Endothelial cell of umbilical vein (primary cell): Measurements from ENCODE around the gene TCP10L. TPM values are rescaled to one million over a fixed set of nuclear protein-coding genes. Genes with fewer than 3 reads are reported as not detected.

Experiments
- BruUV-seq: library from RNA; stranded (reverse); fragments of 400-500 nt; replicated peaks from 2 replicates; lab custom pipeline; 2021; lab: Mats Ljungman, UMichigan
- CTCF ChIA-PET: fragments of 300-600, 350-600 bp; sonication (Branson Sonifier 250); formaldehyde crosslinking; loops from one replicate; lab custom pipeline; 2021; ENCODE audit warnings: antibody characterized with exemption, inconsistent platforms; lab: Charles Lee
- POLR2A ChIA-PET: fragments of 300-600, 350-600 bp; sonication (Branson Sonifier 250); formaldehyde crosslinking; loops from one replicate; lab custom pipeline; 2021; ENCODE audit warnings: antibody characterized with exemption, inconsistent platforms; lab: Charles Lee
- DNase-seq: peaks from one replicate; pipeline ENCODE4 v3.0.0-alpha.2; 2011; ENCODE audit warnings: low read depth, low spot score
- FAIRE-seq: peaks from 2 replicates; lab custom pipeline; 2011; peaks lifted over from hg19 to GRCh38; lab: Jason Lieb, UNC
- H2AFZ ChIP-seq: 2 replicates; pipeline ENCODE4 v1.6.0; 2012; ENCODE audit warnings: low read depth, low read length, control low read depth, inconsistent platforms
- H3K27ac ChIP-seq: 2 replicates; pipeline ENCODE4 v1.5.1; 2011; ENCODE audit warnings: low read depth, mild to moderate bottlenecking, control low read depth, low read length, moderate library complexity; ENCODE audit not compliant: insufficient read depth
- H3K27me3 ChIP-seq, 2 experiments: 2 replicates each; pipeline versions ENCODE4 v1.6.0 to v1.6.1; 2011; ENCODE audit warnings: low read length in 2 of 2, mixed read lengths in 1 of 2; ENCODE audit not compliant: control insufficient read depth in 2 of 2, insufficient read depth in 2 of 2
- H3K36me3 ChIP-seq, 2 experiments: 2 replicates in 1 of 2; 3 replicates in 1 of 2; pipeline ENCODE4 v1.5.1; 2011; ENCODE audit warnings: low read length in 2 of 2, mild to moderate bottlenecking in 1 of 2, moderate library complexity in 1 of 2; ENCODE audit not compliant: control insufficient read depth in 2 of 2, insufficient read depth in 2 of 2; ENCODE audit errors: extremely low read depth in 1 of 2
- H3K4me1 ChIP-seq: 3 replicates; pipeline ENCODE4 v1.5.1; 2011; ENCODE audit warnings: mild to moderate bottlenecking, low read length; ENCODE audit not compliant: control insufficient read depth, insufficient read depth; ENCODE audit errors: extremely low read depth
- H3K4me2 ChIP-seq: 2 replicates; pipeline ENCODE4 v1.6.1; 2011; ENCODE audit warnings: low read length, control low read depth, mixed read lengths; ENCODE audit not compliant: insufficient read depth
- H3K4me3 ChIP-seq, 3 experiments: fragments of 200-600 bp in 1 of 3; sonication (generic), shearing (Covaris generic) in 1 of 3; replicated peaks in 1 of 3; 2 replicates each; pipeline ENCODE4 v1.5.1; 2011 to 2016; ENCODE audit warnings: control low read depth in 3 of 3, low read length in 3 of 3, mild to moderate bottlenecking in 2 of 3, inconsistent platforms in 1 of 3, low read depth in 1 of 3, moderate library complexity in 1 of 3; ENCODE audit not compliant: insufficient read depth in 1 of 3
- H3K79me2 ChIP-seq: 2 replicates; pipeline ENCODE4 v1.6.0; 2012; ENCODE audit warnings: low read length, inconsistent platforms; ENCODE audit not compliant: control insufficient read depth, insufficient read depth
- H3K9ac ChIP-seq: replicated peaks from 2 replicates; pipeline ENCODE3; 2011; ENCODE audit warnings: low read length, control low read depth; ENCODE audit not compliant: insufficient read depth; ENCODE audit errors: extremely low read depth
- H3K9me1 ChIP-seq: replicated peaks from 3 replicates; pipeline ENCODE4 v1.6.0; 2011; ENCODE audit warnings: mild to moderate bottlenecking, low read length; ENCODE audit not compliant: control insufficient read depth, insufficient read depth; ENCODE audit errors: extremely low read depth
- H3K9me3 ChIP-seq: replicated peaks from 2 replicates; pipeline ENCODE4 v1.5.1; 2012; ENCODE audit warnings: low read length, inconsistent platforms; ENCODE audit not compliant: control insufficient read depth, insufficient read depth
- H4K20me1 ChIP-seq: replicated peaks from 2 replicates; pipeline ENCODE3; 2011; ENCODE audit warnings: mild to moderate bottlenecking, low read length; ENCODE audit not compliant: control insufficient read depth, insufficient read depth; ENCODE audit errors: extremely low read depth
- CTCF ChIP-seq, 2 donors: IDR thresholded peaks; 1 replicate in 1 of 2; 2 replicates in 1 of 2; pipeline ENCODE4 v1.5.1; 2011; ENCODE audit warnings: low read length in 2 of 2, mild to moderate bottlenecking in 2 of 2, moderate library complexity in 2 of 2, control low read depth in 1 of 2, inconsistent platforms in 1 of 2, low read depth in 1 of 2; ENCODE audit not compliant: insufficient read depth in 1 of 2; ENCODE audit errors: extremely low read depth in 1 of 2
- MYC ChIP-seq: IDR thresholded peaks from one replicate; pipeline ENCODE4 v1.6.1; 2011; ENCODE audit warnings: mild to moderate bottlenecking, low read depth, low read length
- dilution Hi-C: fragments of 300-500 bp; cut with MboI; formaldehyde crosslinking; loops from one replicate; pipeline ENCODE4 v1.15.0; 2019; ENCODE audit warnings: low sequenced_read_pairs; ENCODE audit not compliant: extremely low pct_ligation_motif_present
- intact Hi-C: fragments of 100-400 bp; cut with micrococcal nuclease; formaldehyde crosslinking; loops from one replicate; pipeline ENCODE4 v1.10.0; 2022
- polyA plus RNA-seq, 4 experiments: library from polyadenylated mRNA; depleted of rRNA in 3 of 4; stranded (reverse) in 3 of 4; unstranded in 1 of 4; fragments of >200 nt; gene quantifications; 2 replicates each; pipeline versions ENCODE4 v1.2.1 to v1.2.3, GENCODE V29; 2011 to 2012; ENCODE audit warnings: missing spikeins in 1 of 4
- total RNA-seq: library from RNA; stranded (reverse); gene quantifications from 2 replicates; pipeline ENCODE4 v1.2.3, GENCODE V29; 2021

Gene TCP10L
- total and polyA plus RNA-seq, 2 donors (not counting 3 experiments of a cell fraction or from before 2014, with no cell fraction given) = 0.07 TPM; not detected in 1

- intact Hi-C loops = loop anchor here (2.0 to 5.0 kb wide), 3 partner anchors 23 to 225 kb away; no protein-coding TSS in a partner anchor
- DNase-seq = no peak
These were observed 17.7 kb downstream of the TCP10L start for GRCh38 chr21:32567626-32568025.

More at GRCh38 chr21:32567626-32568025, 17.7 kb downstream of the TCP10L start:
- Histone ChIP-seq H3K4me1 (peaks cover 12% of the 10 kb centered on the region), H3K9me1 (no peaks in the 10 kb centered on the region), H3K27me3 (no peaks in the 10 kb centered on the region), H3K79me2 (no peaks in the 10 kb centered on the region), H2AFZ (no peak overlapping the region), H3K4me3 (no peak overlapping the region), H3K36me3 (no peaks in the 10 kb centered on the region), H3K9me3 (peaks cover 2% of the 10 kb centered on the region), H4K20me1 (no peaks in the 10 kb centered on the region), H3K4me2 (no peak overlapping the region), H3K9ac (no peak overlapping the region), H3K27ac (no peak overlapping the region)
- ChIA-PET CTCF (interaction anchor here (1.0 to 5.7 kb wide), 3 partner anchors 44 to 165 kb away, joined by 3 to 70 read pairs (median 40); no protein-coding TSS in a partner anchor), POLR2A (no interaction called here)
- dilution Hi-C loops = no loop called here
- no TSS peak for BruUV-seq
- TF ChIP-seq CTCF (IDR thresholded peaks at IDR 0.05; ENCODE audit: extremely low read depth in 1 of 2, insufficient read depth in 1 of 2, low read depth in 1 of 2, low read length in 2 of 2) (no peak), MYC (no peak)
- FAIRE-seq = no peak
